DLD1 (cell line): Measurements from ENCODE around the gene SDHA.
"Not testable (repeated sequence)": the region's sequence is repeated elsewhere in the genome, so short reads cannot be mapped to it uniquely, and the experiment has no call there.

Source experiments
- in situ Hi-C: cut with HindIII; loops from 2 replicates; pipeline ENCODE4 v1.10.0; 2017; ENCODE audit warnings: low sequenced_read_pairs

SDHA gene

GRCh38 chr5:196350-196749 is 21.8 kb upstream of the SDHA start:
- in situ Hi-C loops, result no loop called here

GRCh38 chr5:197031-197430 is 21.1 kb upstream of the SDHA start:
- in situ Hi-C loops, result not testable (repeated sequence)

GRCh38 chr5:197892-198489 is 20.1 kb upstream of the SDHA start:
- in situ Hi-C loops, result no loop called here

GRCh38 chr5:198516-199196 is 19.5 kb upstream of the SDHA start:
- in situ Hi-C loops, result no loop called here

- in situ Hi-C loops, result no loop called here
Measured at GRCh38 chr5:199197-199949, 18.7 kb upstream of the SDHA start.

- in situ Hi-C loops, result no loop called here
Measured at GRCh38 chr5:199950-200645, 18.0 kb upstream of the SDHA start.

GRCh38 chr5:200985-201384 is 17.1 kb upstream of the SDHA start:
- in situ Hi-C loops, result no loop called here

- in situ Hi-C loops, result no loop called here
Measured at GRCh38 chr5:201672-202071, 16.4 kb upstream of the SDHA start.

GRCh38 chr5:203246-203930 is 14.7 kb upstream of the SDHA start:
- in situ Hi-C loops, result no loop called here

GRCh38 chr5:204001-204400 is 14.1 kb upstream of the SDHA start:
- in situ Hi-C loops, result no loop called here

- in situ Hi-C loops, result no loop called here
Measured at GRCh38 chr5:204462-204861, 13.7 kb upstream of the SDHA start.

- in situ Hi-C loops, result no loop called here
Measured at GRCh38 chr5:204966-205670, 13.0 kb upstream of the SDHA start.

GRCh38 chr5:206406-206805 is 11.7 kb upstream of the SDHA start:
- in situ Hi-C loops, result no loop called here

- in situ Hi-C loops, result no loop called here
Measured at GRCh38 chr5:206927-207536, 11.1 kb upstream of the SDHA start.

GRCh38 chr5:207599-207998 is 10.5 kb upstream of the SDHA start:
- in situ Hi-C loops, result no loop called here

GRCh38 chr5:208449-209114 is 9.5 kb upstream of the SDHA start:
- in situ Hi-C loops, result no loop called here

GRCh38 chr5:213803-214395 is 4.2 kb upstream of the SDHA start:
- in situ Hi-C loops, result no loop called here

GRCh38 chr5:215256-215655 is 2.9 kb upstream of the SDHA start:
- in situ Hi-C loops, result not testable (repeated sequence)

- in situ Hi-C loops, result not testable (repeated sequence)
Measured at GRCh38 chr5:216076-216475, 2.0 kb upstream of the SDHA start.
